HEK293T (cell line): ENCODE measurements around the gene CAPZA2.
"Not testable (repeated sequence)": the region's sequence is repeated elsewhere in the genome, so short reads cannot be mapped to it uniquely, and the experiment has no call there.

Experiments used
- CTCF ChIA-PET: fragments of 350-600 bp; formaldehyde crosslinking; extraction: SDS; loops from one replicate; lab custom pipeline; 2021; ENCODE audit warnings: antibody characterized with exemption, inconsistent platforms; lab: Yijun Ruan, JAX
- POLR2A ChIA-PET: fragments of 350-600 bp; formaldehyde crosslinking; extraction: SDS; loops from one replicate; lab custom pipeline; 2020; ENCODE audit warnings: antibody characterized with exemption, inconsistent platforms; lab: Yijun Ruan, JAX
- DNase-seq: peaks from one replicate; pipeline ENCODE4 v3.0.0; 2012; ENCODE audit warnings: mixed read lengths; ENCODE audit errors: extremely low spot score
- ARNT ChIP-seq: fragments of 450-650 bp; IDR thresholded peaks from 2 replicates; pipeline ENCODE4 v1.6.1; 2017; ENCODE audit warnings: mild to moderate bottlenecking
- BHLHE40 ChIP-seq: fragments of 450-650 bp; IDR thresholded peaks from 2 replicates; pipeline ENCODE4 v1.6.1; 2016; ENCODE audit warnings: mild to moderate bottlenecking, moderate library complexity, borderline replicate concordance
- CTBP1 ChIP-seq: fragments of 450-650 bp; IDR thresholded peaks from 2 replicates; pipeline ENCODE4 v1.6.1; 2016; ENCODE audit warnings: borderline replicate concordance
- ELF4 ChIP-seq: fragments of 450-650 bp; IDR thresholded peaks from 2 replicates; pipeline ENCODE4 v1.6.1; 2017; ENCODE audit warnings: antibody characterized with exemption
- FOXA1 ChIP-seq: fragments of 450-650 bp; IDR thresholded peaks from 2 replicates; pipeline ENCODE4 v1.6.1; 2016; ENCODE audit warnings: mild to moderate bottlenecking
- FOXK2 ChIP-seq: fragments of 450-650 bp; IDR thresholded peaks from 2 replicates; pipeline ENCODE4 v1.6.1; 2016; ENCODE audit warnings: mild to moderate bottlenecking
- FOXM1 ChIP-seq: fragments of 450-650 bp; IDR thresholded peaks from 2 replicates; pipeline ENCODE4 v1.6.1; 2017; ENCODE audit warnings: mild to moderate bottlenecking, borderline replicate concordance
- HDGF ChIP-seq: fragments of 450-650 bp; IDR thresholded peaks from 2 replicates; pipeline ENCODE4 v1.6.1; 2017; ENCODE audit warnings: antibody characterized with exemption, borderline replicate concordance
- L3MBTL2 ChIP-seq: fragments of 450-650 bp; conservative IDR thresholded peaks from 2 replicates; pipeline ENCODE4 v1.6.1; 2016; ENCODE audit warnings: mild to moderate bottlenecking
- LEF1 ChIP-seq: fragments of 450-650 bp; IDR thresholded peaks from 2 replicates; pipeline ENCODE4 v1.6.1; 2017; ENCODE audit warnings: mild to moderate bottlenecking, borderline replicate concordance
- NFRKB ChIP-seq: fragments of 450-650 bp; IDR thresholded peaks from 2 replicates; pipeline ENCODE4 v1.6.1; 2016; ENCODE audit warnings: mild to moderate bottlenecking, moderate library complexity
- PKNOX1 ChIP-seq: fragments of 450-650 bp; IDR thresholded peaks from 2 replicates; pipeline ENCODE4 v1.6.1; 2016
- SP1 ChIP-seq: fragments of 450-650 bp; IDR thresholded peaks from 2 replicates; pipeline ENCODE4 v1.6.1; 2017
- SUZ12 ChIP-seq: fragments of 450-650 bp; IDR thresholded peaks from 2 replicates; pipeline ENCODE4 v1.6.1; 2016; ENCODE audit warnings: mild to moderate bottlenecking
- ZNF384 ChIP-seq: fragments of 450-650 bp; IDR thresholded peaks from 2 replicates; pipeline ENCODE4 v1.6.1; 2016

CAPZA2 gene

DNA sequence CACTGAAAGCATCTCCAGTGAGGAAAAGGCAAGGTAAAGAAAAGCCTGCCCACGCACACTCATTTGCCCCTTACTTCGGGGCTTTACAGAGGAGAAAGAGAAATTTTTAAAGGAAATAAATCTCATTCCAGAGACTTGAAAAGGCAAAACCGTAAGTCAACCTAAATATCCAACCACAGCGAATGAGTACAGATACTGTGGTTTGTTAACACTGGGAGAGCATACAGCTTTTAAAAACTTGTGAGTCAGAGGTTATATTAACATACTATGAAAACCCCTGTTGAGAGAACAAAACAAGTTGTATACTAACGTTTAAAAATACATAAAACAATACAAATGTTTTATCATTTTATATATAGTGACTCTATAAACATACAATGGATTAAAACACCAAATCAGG is 62.4 kb downstream of the CAPZA2 start:
- CTCF ChIA-PET: no interaction called here
- POLR2A ChIA-PET: no interaction called here
- no peak for DNase-seq
- TF ChIP-seq ELF4 (no peak), HDGF (no peak)

DNA sequence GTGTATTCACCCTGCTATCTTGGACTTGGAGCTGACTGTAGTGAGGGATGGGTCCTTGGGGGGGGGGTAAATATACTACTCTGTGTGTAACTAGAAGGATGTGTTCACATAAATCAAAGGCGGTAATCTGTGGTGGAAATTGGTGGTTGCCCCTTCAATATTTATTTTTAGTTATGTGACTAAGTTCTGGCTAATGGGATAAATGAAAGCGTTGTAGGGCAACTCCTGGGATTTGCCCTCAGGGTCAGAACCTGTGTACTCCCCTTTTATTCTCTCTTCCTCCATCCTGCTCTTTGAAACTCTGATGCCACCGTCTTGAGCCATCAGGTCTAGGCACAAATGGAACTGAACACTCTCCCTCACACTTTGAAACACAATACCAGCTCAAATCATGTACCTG is 66.6 kb downstream of the CAPZA2 start:
- CTCF ChIA-PET: interaction anchor here (1.9 to 2.5 kb wide), 2 partner anchors 13 to 198 kb away, joined by 7 to 14 read pairs; no protein-coding TSS in a partner anchor

DNA sequence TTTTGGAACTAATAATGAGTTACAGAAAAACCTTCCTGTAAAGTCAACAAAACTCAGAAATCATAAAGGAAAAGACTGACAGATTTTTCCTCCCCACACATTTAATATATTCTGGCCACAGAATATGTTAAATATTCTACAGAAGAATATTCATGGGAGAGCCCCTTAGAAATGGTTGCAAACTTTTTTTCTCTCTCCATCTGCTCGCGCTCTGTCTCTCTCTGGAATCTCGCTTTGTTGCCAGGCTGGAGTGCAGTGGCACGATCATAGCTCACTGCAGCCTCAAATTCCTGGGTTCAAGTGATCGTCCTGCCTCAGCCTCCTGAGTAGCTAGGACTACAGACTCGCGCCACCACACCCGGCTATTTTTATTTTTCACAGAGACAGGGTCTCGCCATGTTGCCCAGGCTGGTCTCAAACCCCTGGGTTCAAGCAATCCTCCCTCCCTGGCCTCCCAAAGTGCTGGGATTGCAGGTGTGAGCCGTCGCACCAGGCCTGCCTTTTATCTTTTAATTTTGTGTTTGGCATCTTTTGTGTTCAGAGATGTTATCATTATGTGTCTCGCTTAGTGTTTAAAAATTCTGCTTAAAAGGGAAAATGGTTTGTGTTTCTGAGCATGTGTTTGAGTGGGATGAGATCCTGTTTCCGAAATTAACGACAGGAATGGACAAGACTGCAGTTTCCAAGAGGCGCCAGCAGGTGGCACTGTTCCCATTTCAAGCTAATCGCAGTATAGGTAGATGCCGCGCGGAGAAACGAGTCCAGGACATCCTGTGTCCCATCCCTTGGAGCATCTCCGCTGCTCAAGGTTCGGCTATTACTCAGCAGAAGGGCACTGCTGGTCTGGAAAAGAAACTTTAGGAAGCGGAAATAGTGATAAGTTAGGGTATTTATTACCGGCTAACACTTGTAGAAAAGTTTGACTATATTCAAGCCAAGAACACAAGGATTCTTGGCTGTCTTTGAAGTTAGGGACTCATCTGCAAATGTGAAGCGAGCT is 67.8 kb downstream of the CAPZA2 start:
- no peak for TF ChIP-seq NFRKB
- TF ChIP-seq CTBP1: peak; percentile 4; the same call in 1 of the 2 replicates
- TF ChIP-seq L3MBTL2: no peak
- ChIA-PET POLR2A (interaction anchor here (1.8 kb wide), 1 partner anchor 197 kb away, joined by 4 read pairs; no protein-coding TSS in a partner anchor), CTCF (interaction anchor here (0.6 to 2.5 kb wide), 9 partner anchors 10 to 197 kb away, joined by 3 to 14 read pairs (median 4); partner anchors contain the start of gene CAPZA2)
- peak; percentile 82 for DNase-seq

More for the DNA sequence above, 66.6 kb downstream of the CAPZA2 start:
- POLR2A ChIA-PET: interaction anchor here (1.0 to 1.8 kb wide), 2 partner anchors 18 to 198 kb away, joined by 3 to 4 read pairs; no protein-coding TSS in a partner anchor
- DNase-seq: no peak
- no peak for TF ChIP-seq SUZ12
- TF ChIP-seq HDGF: no peak
- TF ChIP-seq L3MBTL2: no peak
- TF ChIP-seq PKNOX1: no peak
- no peak for TF ChIP-seq NFRKB
- no peak for TF ChIP-seq BHLHE40
- TF ChIP-seq FOXA1: no peak
- TF ChIP-seq FOXK2: no peak
- TF ChIP-seq ELF4: no peak
- no peak for TF ChIP-seq CTBP1
- no peak for TF ChIP-seq ZNF384
- no peak for TF ChIP-seq FOXM1

DNA sequence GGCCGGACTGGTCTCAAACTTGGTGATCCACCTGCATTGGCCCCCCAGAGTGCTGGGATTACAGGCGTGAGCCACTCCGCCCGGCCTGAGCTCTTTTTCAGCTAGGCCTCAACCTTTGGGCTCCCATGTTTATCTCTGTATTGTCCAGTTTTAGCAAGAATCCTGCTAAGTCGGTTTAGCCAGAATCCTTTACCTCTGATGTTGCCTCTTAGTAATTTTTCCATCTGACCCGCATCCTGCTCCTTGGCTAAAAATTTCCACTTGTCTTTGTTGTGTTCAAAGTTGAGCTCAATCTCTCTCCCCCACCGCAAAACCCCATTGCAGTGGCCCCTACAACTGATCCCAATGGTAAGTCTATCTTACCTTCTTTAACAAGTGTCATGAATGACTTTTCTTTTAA is 70.2 kb downstream of the CAPZA2 start:
- no peak for DNase-seq
- POLR2A ChIA-PET: interaction anchor here (1.1 kb wide), 1 partner anchor 22 kb away, joined by 4 read pairs; no protein-coding TSS in a partner anchor
- CTCF ChIA-PET: interaction anchor here (0.7 to 1.5 kb wide), 3 partner anchors 9 to 870 kb away, joined by 3 to 7 read pairs (median 4); no protein-coding TSS in a partner anchor
- TF ChIP-seq FOXM1: no peak
- no peak for TF ChIP-seq FOXK2
- TF ChIP-seq L3MBTL2: no peak
- TF ChIP-seq PKNOX1: no peak

DNA sequence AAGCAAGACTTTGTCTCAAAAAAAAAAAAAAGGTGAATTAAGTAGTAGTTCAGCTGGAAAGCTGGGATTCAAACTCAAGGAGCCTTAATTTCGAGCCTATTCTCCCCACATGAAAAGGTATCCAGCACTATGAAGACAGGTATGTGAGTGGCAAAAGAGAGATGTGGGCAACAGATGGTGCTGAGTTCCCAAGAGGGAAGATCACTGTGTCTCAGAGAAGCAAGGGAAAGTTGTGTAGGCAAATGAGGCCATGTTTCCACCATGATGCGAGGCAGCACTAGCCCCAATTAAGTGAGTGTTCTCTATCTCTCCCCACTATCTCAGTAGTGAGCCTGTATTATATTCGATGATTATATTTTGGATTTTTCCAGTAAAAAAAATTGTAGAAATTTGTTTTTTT is 71.1 kb downstream of the CAPZA2 start:
- CTCF ChIA-PET: interaction anchor here (0.6 to 1.5 kb wide), 3 partner anchors 194 to 869 kb away, joined by 3 to 7 read pairs (median 4); no protein-coding TSS in a partner anchor
- POLR2A ChIA-PET: no interaction called here
- DNase-seq: no peak
- TF ChIP-seq ARNT: no peak
- no peak for TF ChIP-seq SP1
- TF ChIP-seq FOXM1: no peak
- no peak for TF ChIP-seq ELF4
- no peak for TF ChIP-seq LEF1
- TF ChIP-seq SUZ12: no peak
- TF ChIP-seq PKNOX1: no peak
- no peak for TF ChIP-seq BHLHE40
- no peak for TF ChIP-seq CTBP1
- no peak for TF ChIP-seq NFRKB
- no peak for TF ChIP-seq L3MBTL2

- ChIA-PET CTCF (no interaction called here), POLR2A (no interaction called here)
- TF ChIP-seq CTBP1: no peak
- no peak for TF ChIP-seq ARNT
- TF ChIP-seq NFRKB: no peak
- no peak for TF ChIP-seq SUZ12
- DNase-seq: no peak
Observed at GRCh38 chr7:116934580-116934979, 72.2 kb downstream of the CAPZA2 start.

DNA sequence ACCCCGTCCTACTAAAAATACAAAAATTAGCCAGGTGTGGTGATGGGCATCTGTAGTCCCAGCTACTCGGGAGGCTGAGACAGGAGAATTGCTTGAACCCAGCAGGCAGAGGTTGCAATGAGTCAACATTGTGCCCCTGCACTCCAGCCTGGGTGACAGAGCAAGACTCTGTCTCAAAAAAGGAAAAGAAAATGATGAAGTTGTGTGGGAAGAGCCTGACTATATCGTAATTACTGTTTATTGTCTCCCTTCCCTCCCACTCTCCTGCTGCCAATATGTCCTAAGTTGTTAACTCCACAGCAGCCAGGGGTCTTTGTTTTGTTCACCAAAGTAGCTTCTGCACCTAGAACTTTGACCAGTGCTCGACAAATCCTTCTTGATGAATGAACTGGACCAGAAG is 74.5 kb downstream of the CAPZA2 start:
- DNase-seq, POLR2A ChIA-PET, CTCF ChIA-PET: not testable (repeated sequence)
